GM19438 (cell line): Measurements from ENCODE around the gene GNB5.
"Not testable (repeated sequence)": the region's sequence is repeated elsewhere in the genome, so short reads cannot be mapped to it uniquely, and the experiment has no call there.

Experiments used
- ATAC-seq: cut with Tn5 transposase; IDR thresholded peaks from one replicate; pipeline ENCODE4 v1.9.1; 2021; ENCODE audit warnings: low read depth; ENCODE audit not compliant: unreplicated experiment

Gene GNB5

GRCh38 chr15:52097180-52097579 is 94.0 kb downstream of the GNB5 start:
- ATAC-seq = no peak

DNA sequence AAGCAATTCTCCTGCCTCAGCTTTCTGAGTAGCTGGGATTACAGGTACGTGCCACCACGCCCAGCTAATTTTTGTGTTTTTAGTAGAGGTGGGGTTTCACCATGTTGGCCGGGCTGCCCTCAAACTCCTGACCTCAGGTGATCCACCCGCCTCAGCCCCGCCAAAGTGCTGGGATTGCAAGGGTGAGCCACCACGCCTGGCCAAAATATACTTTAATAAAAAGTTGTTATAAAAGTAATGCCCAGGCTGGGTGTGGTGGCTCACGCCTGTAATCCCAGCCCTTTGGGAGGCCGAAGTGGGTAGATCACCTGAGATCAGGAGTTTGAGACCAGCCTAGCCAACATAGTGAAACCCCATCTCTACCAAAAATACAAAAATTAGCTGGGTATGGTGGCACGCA is 94.7 kb downstream of the GNB5 start:
- not testable (repeated sequence) for ATAC-seq

GRCh38 chr15:52095597-52096262 is 95.5 kb downstream of the GNB5 start:
- ATAC-seq = no peak

GRCh38 chr15:52094811-52095584 is 96.2 kb downstream of the GNB5 start:
- ATAC-seq = no peak

DNA sequence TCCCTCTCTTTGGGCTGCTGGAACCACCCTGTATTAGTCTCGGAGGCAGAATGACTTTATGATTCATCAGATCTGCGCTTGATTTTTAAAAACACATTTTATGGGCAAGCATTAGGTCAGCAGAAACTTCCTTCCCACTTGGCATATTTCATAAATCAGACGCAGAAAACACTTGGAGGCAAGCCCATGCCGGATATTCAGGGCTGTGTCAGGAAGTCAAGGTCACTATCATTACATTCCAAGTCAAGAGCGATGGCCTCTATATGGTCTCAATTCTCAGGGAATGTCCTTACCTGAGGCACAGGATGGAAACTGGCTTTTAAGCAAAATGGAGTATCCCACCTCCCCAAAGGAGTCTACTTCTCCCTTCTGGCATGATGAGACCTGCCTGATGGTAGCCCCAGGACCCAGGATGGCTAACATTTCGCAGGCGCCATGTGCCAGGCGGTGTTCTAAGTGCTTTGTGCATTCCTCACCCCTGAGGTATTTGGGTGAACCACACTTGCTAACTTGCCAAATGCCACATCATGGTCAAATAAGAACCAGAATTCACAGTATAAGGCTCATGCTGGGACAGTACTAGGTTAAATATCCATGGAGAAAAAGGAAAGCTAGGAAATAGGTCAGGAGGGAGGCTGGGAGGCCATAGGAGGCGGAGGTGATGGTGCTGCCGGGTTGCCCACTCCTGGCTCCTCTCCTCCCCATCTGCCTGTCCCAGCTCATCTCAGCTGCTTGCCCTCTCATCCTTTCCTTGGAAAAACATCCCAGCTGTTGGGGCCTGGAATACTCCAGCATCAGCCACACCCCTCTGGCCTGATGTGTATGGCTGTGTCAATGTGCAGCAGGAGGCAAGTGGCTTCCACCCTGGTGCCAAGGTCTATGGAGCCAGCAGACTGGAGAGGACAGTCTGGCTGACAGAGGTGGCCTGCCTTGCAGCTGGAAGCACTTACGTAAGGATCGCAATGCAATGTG is 97.4 kb downstream of the GNB5 start:
- no peak for ATAC-seq

- ATAC-seq = no peak
Measured at GRCh38 chr15:52093167-52093538, 98.0 kb downstream of the GNB5 start.

GRCh38 chr15:52090193-52090592 is 101.0 kb downstream of the GNB5 start:
- ATAC-seq = no peak

- no peak for ATAC-seq
Measured at GRCh38 chr15:52086011-52086786, 105.0 kb downstream of the GNB5 start.

- no peak for ATAC-seq
Measured at GRCh38 chr15:52085299-52085698, 105.9 kb downstream of the GNB5 start.

DNA sequence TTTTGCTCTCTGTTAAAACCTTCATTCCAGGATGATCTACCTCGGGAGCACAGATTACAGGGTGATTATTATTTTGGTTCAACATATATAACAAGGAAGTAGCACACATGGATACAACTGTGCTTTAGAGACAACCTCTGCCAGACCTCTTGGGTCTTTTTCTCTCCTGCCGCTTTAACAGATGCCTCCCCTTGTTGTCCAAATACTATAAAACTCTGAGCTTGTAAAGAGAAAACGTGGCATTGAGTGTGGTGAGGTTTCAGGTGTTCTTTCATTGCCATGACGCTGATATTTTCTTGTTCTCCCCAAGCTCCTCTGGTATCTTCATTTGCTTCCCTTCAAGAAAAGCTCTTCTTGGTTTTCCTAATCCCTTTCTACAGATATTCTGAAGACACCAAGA is 107.6 kb downstream of the GNB5 start:
- no peak for ATAC-seq

- ATAC-seq = peak; percentile 5
Measured at GRCh38 chr15:52083037-52083359, 108.2 kb downstream of the GNB5 start.

DNA sequence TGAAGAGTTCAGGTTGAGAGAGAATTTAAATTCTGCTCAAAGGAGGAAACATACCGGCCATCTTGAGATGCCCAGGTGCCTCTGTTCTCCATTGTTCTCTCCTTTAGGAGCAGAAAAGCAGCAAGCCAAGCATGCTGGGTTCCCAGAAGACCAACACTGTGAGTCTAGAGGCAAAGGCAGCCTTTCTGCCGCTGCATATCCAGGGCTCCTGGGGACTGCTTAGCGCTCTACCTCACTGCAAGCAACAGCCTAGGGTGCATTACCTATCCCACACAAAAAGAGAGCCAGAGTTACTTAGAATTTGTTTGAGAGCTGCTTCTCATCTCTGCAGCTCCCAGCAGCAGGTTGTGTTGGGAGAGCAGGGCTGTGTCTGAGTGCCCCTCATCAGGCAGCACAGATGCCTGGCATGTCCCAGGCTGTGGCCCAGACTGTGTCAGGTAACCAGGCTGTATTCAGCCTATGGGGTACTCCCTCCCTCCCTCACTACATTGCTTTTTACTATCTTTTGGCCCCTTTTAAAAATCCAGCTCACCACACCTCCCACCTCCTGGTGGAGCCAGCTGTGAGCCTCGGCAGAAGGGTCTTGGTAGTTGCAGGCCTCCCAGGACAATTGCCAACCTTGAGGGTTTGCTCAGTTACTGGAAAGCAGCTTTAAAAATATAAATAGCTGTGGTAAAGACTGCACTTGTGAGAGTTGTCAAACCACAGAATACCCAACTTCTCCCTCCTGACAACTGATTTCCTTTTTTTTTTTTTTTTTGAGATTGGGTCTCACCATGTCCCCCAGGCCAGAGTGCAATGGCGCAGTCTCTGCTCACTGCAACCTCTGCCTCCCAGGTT is 108.8 kb downstream of the GNB5 start:
- peak; percentile 67 for ATAC-seq

DNA sequence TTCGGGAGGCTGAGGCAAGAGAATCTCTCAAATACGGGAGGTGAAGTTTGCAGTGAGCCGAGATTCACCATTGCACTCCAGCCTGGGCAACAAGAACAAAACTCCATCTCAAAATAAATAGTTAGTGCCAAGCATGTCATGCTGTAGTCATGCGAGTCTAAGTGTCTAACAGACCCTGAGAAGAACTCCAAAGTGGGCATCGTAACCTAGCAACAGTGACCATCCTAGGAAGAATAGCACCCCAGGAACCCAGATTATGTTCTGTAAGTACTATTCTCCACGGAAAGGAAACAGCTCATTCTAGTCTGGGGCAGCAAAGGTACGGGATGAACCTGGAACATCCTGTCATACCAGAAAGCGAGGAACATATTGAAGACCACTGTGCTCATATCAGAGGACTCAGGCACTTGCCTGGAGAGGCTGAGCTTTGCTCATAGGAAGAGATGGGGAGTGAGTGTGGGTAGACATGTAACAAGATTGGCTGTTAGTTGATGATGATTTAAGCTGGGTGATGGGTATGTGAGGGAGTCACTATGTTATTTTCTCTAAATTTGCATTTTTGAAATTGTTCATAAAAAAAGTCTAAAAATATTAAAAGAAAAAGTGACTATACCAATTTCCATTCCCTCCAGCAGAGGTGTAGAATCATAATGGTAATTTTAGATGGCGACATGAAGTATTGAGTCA is 110.3 kb downstream of the GNB5 start:
- no peak for ATAC-seq

- no peak for ATAC-seq
Measured at GRCh38 chr15:52080031-52080430, 111.2 kb downstream of the GNB5 start.

DNA sequence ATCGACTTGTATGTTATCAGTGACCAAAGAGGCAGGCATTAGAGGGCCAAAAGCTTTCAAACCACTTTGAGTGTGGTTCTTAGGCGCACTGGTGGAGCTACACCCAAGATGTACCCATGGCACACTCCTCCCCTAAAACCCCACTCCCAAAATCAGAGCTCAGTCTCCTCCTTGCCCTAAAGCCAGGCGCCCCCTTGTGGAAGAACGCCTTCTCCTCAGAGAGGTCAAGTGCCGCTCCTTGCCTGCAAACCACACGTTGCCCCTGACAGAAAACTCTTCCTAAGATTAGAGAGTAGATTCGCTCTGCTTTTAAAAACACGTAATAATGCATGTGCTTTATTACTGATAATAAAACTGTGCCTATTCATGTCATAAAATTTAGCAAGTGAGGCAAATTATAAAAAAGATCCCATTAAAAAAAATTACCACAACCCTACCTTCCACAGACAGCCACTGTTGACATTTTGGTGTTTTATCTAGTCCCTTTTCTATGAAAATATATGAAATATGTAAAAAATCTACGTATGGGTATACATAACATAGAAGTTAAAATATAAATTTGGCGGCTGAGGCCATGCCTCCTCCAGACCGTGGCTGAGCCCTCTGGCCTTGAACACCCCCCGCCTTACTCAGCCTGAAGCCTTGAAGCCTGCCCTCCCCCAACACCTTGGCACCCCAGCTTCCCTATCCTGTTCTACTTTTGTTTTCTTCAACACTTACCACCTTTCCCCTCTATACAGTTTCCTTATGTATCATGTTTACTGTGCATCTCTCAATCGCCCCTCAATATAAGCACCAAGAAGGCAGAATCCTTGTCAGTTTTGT is 112.1 kb downstream of the GNB5 start:
- ATAC-seq = no peak

GRCh38 chr15:52078197-52078875 is 112.9 kb downstream of the GNB5 start:
- no peak for ATAC-seq

GRCh38 chr15:52076889-52077781 is 114.1 kb downstream of the GNB5 start:
- ATAC-seq = no peak
